ENCODE results near the gene SYT8. TPM values are rescaled to one million over a fixed set of nuclear protein-coding genes. Genes with fewer than 3 reads are reported as not detected.

SYT8 gene
- total RNA-seq, 4 donors from 2014 or later = not detected

GRCh38 chr11:1792461-1792860 is 42.3 kb upstream of the SYT8 start:
- intact Hi-C loops (cut with DNase I) = no loop called here
- peaks cover 0 to 44% (median 0%) of the 10 kb centered on the region in 4 donors for H3K27me3 ChIP-seq
- DNase-seq (ENCODE audit: extremely low spot score) = no peak
- H3K27ac ChIP-seq (replicated peaks in 1 of 4) = no peak overlapping the region
- H3K4me1 ChIP-seq = no peaks in the 10 kb centered on the region
- H3K4me3 ChIP-seq = no peak overlapping the region
- 69% methylated on average over 12 of the region's 12 CpGs for WGBS
- no peak for TF ChIP-seq POLR2AphosphoS5 (IDR thresholded peaks at IDR 0.05)
- TF ChIP-seq CTCF (IDR thresholded peaks at IDR 0.05) = no peak
- TF ChIP-seq EP300 (IDR thresholded peaks at IDR 0.05) = no peak
- no peak for TF ChIP-seq POLR2A (IDR thresholded peaks at IDR 0.05; ENCODE audit: low read depth)
- no peaks in the 10 kb centered on the region for H3K36me3 ChIP-seq
- H3K9me3 ChIP-seq = peaks cover 0 to 6% (median 0%) of the 10 kb centered on the region in 4 donors

- Histone ChIP-seq H3K27me3 (peaks cover 0 to 50% (median 0%) of the 10 kb centered on the region in 4 donors), H3K9me3 (peaks cover 0 to 6% (median 0%) of the 10 kb centered on the region in 4 donors), H3K27ac (replicated peaks in 1 of 4) (no peak overlapping the region), H3K4me1 (no peaks in the 10 kb centered on the region), H3K4me3 (no peak overlapping the region), H3K36me3 (no peaks in the 10 kb centered on the region)
- 38% methylated on average over 3 of the region's 3 CpGs for WGBS
- DNase-seq (ENCODE audit: extremely low spot score) = no peak
- TF ChIP-seq CTCF (IDR thresholded peaks at IDR 0.05) (no peak), POLR2AphosphoS5 (IDR thresholded peaks at IDR 0.05) (no peak), POLR2A (IDR thresholded peaks at IDR 0.05; ENCODE audit: low read depth) (no peak), EP300 (IDR thresholded peaks at IDR 0.05) (no peak)
- intact Hi-C loops (cut with DNase I) = no loop called here
These were observed 41.7 kb upstream of the SYT8 start for GRCh38 chr11:1793081-1793480.

- Histone ChIP-seq H3K27me3 (peaks cover 0 to 72% (median 0%) of the 10 kb centered on the region in 4 donors), H3K36me3 (no peaks in the 10 kb centered on the region)
These were observed 38.3 kb upstream of the SYT8 start for GRCh38 chr11:1796413-1797011.

GRCh38 chr11:1797391-1798125 is 37.2 kb upstream of the SYT8 start:
- Histone ChIP-seq H3K9me3 (no peaks in the 10 kb centered on the region), H3K4me3 (no peak overlapping the region), H3K27ac (replicated peaks in 1 of 4) (no peak overlapping the region), H3K4me1 (no peaks in the 10 kb centered on the region), H3K27me3 (peaks cover 0 to 68% (median 0%) of the 10 kb centered on the region in 4 donors), H3K36me3 (no peaks in the 10 kb centered on the region)
- 86% methylated on average over 14 of the region's 14 CpGs for WGBS
- intact Hi-C loops (cut with DNase I) = no loop called here
- DNase-seq (ENCODE audit: extremely low spot score) = no peak
- no peak for TF ChIP-seq CTCF (IDR thresholded peaks at IDR 0.05)
- no peak for TF ChIP-seq POLR2AphosphoS5 (IDR thresholded peaks at IDR 0.05)
- no peak for TF ChIP-seq POLR2A (IDR thresholded peaks at IDR 0.05; ENCODE audit: low read depth)
- TF ChIP-seq EP300 (IDR thresholded peaks at IDR 0.05) = no peak

More at GRCh38 chr11:1796413-1797011, 38.3 kb upstream of the SYT8 start:
- Histone ChIP-seq H3K9me3 (no peaks in the 10 kb centered on the region), H3K4me1 (no peaks in the 10 kb centered on the region), H3K27ac (replicated peaks in 1 of 4) (no peak overlapping the region), H3K4me3 (no peak overlapping the region)
- intact Hi-C loops (cut with DNase I) = no loop called here
- DNase-seq (ENCODE audit: extremely low spot score) = no peak
- TF ChIP-seq CTCF (IDR thresholded peaks at IDR 0.05) = no peak
- no peak for TF ChIP-seq POLR2AphosphoS5 (IDR thresholded peaks at IDR 0.05)
- TF ChIP-seq EP300 (IDR thresholded peaks at IDR 0.05) = no peak
- TF ChIP-seq POLR2A (IDR thresholded peaks at IDR 0.05; ENCODE audit: low read depth) = no peak
- 76% methylated on average over 12 of the region's 12 CpGs for WGBS
